Gastroesophageal sphincter (tissue), 3 donors: ENCODE data around the gene PDLIM3.

Experiments
- CTCF ChIP-seq, 4 experiments: fragments of 200-600 bp in 2 of 4; fragments of 450-650 bp in 2 of 4; sonication (generic) in 1 of 4; IDR thresholded peaks; one replicate each; pipeline ENCODE4 v1.5.1; 2017 to 2019; ENCODE audit warnings: antibody characterized with exemption in 4 of 4, mild to moderate bottlenecking in 2 of 4, moderate library complexity in 2 of 4
- EP300 ChIP-seq: sonication (generic); formaldehyde crosslinking; IDR thresholded peaks from one replicate; pipeline ENCODE4 v1.6.1; 2017; ENCODE audit warnings: antibody characterized with exemption, mild to moderate bottlenecking
- POLR2A ChIP-seq, 2 donors: fragments of 450-650 bp; IDR thresholded peaks; one replicate each; pipeline ENCODE4 v1.6.1; 2017; ENCODE audit warnings: antibody characterized with exemption in 2 of 2, mild to moderate bottlenecking in 2 of 2, moderate library complexity in 1 of 2
- POLR2AphosphoS5 ChIP-seq: sonication (generic); formaldehyde crosslinking; IDR thresholded peaks from one replicate; pipeline ENCODE4 v1.6.1; 2017; ENCODE audit warnings: antibody characterized with exemption

- TF ChIP-seq CTCF (IDR thresholded peaks at IDR 0.05) (no peak), POLR2A (IDR thresholded peaks at IDR 0.05) (no peak), POLR2AphosphoS5 (no peak), EP300 (no peak)
Measured at GRCh38 chr4:185532795-185533324, 2.4 kb downstream of the PDLIM3 start.
